Body of pancreas (tissue), 4 donors: ENCODE results near the gene C5orf63.

Experiments used
- CTCF ChIP-seq, 7 experiments: fragments of 450-650 bp in 4 of 7; fragments of 200-600 bp in 3 of 7; sonication (generic) in 3 of 7; IDR thresholded peaks; one replicate each; pipeline ENCODE4 v1.5.1; 2016 to 2019; ENCODE audit warnings: antibody characterized with exemption in 7 of 7
- POLR2A ChIP-seq, 3 donors: fragments of 450-650 bp; IDR thresholded peaks; one replicate each; pipeline ENCODE4 v1.6.1; 2016; ENCODE audit warnings: antibody characterized with exemption in 3 of 3, mild to moderate bottlenecking in 2 of 3

- no peak for TF ChIP-seq POLR2A (IDR thresholded peaks at IDR 0.05)
- TF ChIP-seq CTCF (IDR thresholded peaks at IDR 0.05): no peak
Observed at GRCh38 chr5:127002390-127002789, 70.9 kb downstream of the C5orf63 start.
